Cardiac muscle cell (in vitro differentiated cells and primary cell): Measurements from ENCODE around the gene SH3D21. TPM values are rescaled to one million over a fixed set of nuclear protein-coding genes. Genes with fewer than 3 reads are reported as not detected.

Experiments used
- DNase-seq, 2 donors: peaks; one replicate each; pipeline versions ENCODE4 v3.0.0 to v3.0.0-alpha.2; 2010 to 2017; ENCODE audit warnings: low read depth in 1 of 2, low spot score in 1 of 2
- H3K27ac ChIP-seq: fragments of 200-600 bp; sonication (generic); 2 replicates; pipeline ENCODE4 v1.5.1; 2016
- H3K27me3 ChIP-seq: fragments of 200-600 bp; sonication (generic); 2 replicates; pipeline ENCODE4 v1.6.0; 2016; ENCODE audit warnings: control low read depth
- H3K36me3 ChIP-seq: fragments of 200-600 bp; sonication (generic); 2 replicates; pipeline ENCODE4 v1.5.1; 2016; ENCODE audit warnings: control low read depth
- H3K4me1 ChIP-seq: fragments of 200-600 bp; sonication (generic); 2 replicates; pipeline ENCODE4 v1.8.1; 2017; ENCODE audit warnings: low read depth, mild to moderate bottlenecking, mixed run types
- H3K4me3 ChIP-seq: fragments of 200-600 bp; sonication (generic); 2 replicates; pipeline ENCODE4 v1.5.1; 2016; ENCODE audit warnings: mild to moderate bottlenecking
- H3K9me3 ChIP-seq: fragments of 200-600 bp; sonication (generic); 2 replicates; pipeline ENCODE4 v1.5.1; 2017; ENCODE audit warnings: low read depth, mild to moderate bottlenecking, control low read depth
- CTCF ChIP-seq: IDR thresholded peaks from 2 replicates; pipeline ENCODE4 v1.5.1; 2012; ENCODE audit warnings: low read depth, mild to moderate bottlenecking, low read length
- polyA plus RNA-seq: library from polyadenylated mRNA; unstranded; fragments of >200 nt; fragmentation: Nextera tagmentation; extraction: Ambion mirVana; gene quantifications from 2 replicates; pipeline ENCODE4 v1.2.1, GENCODE V29; 2016
- total RNA-seq: library from RNA; depleted of rRNA; stranded (reverse); fragments of >200 nt; gene quantifications from 2 replicates; pipeline ENCODE4 v1.2.3, GENCODE V29; 2016

Gene SH3D21
- total and polyA plus RNA-seq, 2 experiments from 2014 or later, result 13.5 to 44.0 TPM

GRCh38 chr1:36342426-36343185 lies 36.4 kb downstream of the SH3D21 start:
- peak in 1 of 2 donors; percentile 73 for DNase-seq

GRCh38 chr1:36343651-36344394 lies 37.7 kb downstream of the SH3D21 start:
- Histone ChIP-seq H3K27me3 (no peaks in the 10 kb centered on the region), H3K9me3 (no peaks in the 10 kb centered on the region), H3K36me3 (peaks cover 9% of the 10 kb centered on the region), H3K4me3 (no peak overlapping the region), H3K27ac (no peak overlapping the region), H3K4me1 (no peaks in the 10 kb centered on the region)
- no peak for TF ChIP-seq CTCF
- no peak for DNase-seq

More at GRCh38 chr1:36342426-36343185, 36.4 kb downstream of the SH3D21 start:
- Histone ChIP-seq H3K9me3 (no peaks in the 10 kb centered on the region), H3K27me3 (no peaks in the 10 kb centered on the region), H3K4me3 (no peak overlapping the region), H3K4me1 (no peaks in the 10 kb centered on the region), H3K27ac (no peak overlapping the region), H3K36me3 (no peaks in the 10 kb centered on the region)
- TF ChIP-seq CTCF, result peak; percentile 75

- TF ChIP-seq CTCF, result no peak
- no peak for DNase-seq
- Histone ChIP-seq H3K36me3 (peaks cover 9% of the 10 kb centered on the region), H3K4me1 (no peaks in the 10 kb centered on the region), H3K27ac (no peak overlapping the region), H3K4me3 (no peak overlapping the region), H3K27me3 (no peaks in the 10 kb centered on the region), H3K9me3 (no peaks in the 10 kb centered on the region)
Observed at GRCh38 chr1:36344395-36344680, 38.2 kb downstream of the SH3D21 start.

- no peaks in the 10 kb centered on the region for H3K4me1 ChIP-seq
- H3K36me3 ChIP-seq, result peaks cover 9% of the 10 kb centered on the region
- no peak overlapping the region for H3K4me3 ChIP-seq
- no peak for DNase-seq
- H3K27ac ChIP-seq, result no peak overlapping the region
- H3K27me3 ChIP-seq, result no peaks in the 10 kb centered on the region
- no peaks in the 10 kb centered on the region for H3K9me3 ChIP-seq
- TF ChIP-seq CTCF, result no peak
Observed at GRCh38 chr1:36345353-36345752, 39.2 kb downstream of the SH3D21 start.

GRCh38 chr1:36346741-36347370 lies 40.7 kb downstream of the SH3D21 start:
- no peak for TF ChIP-seq CTCF
- H3K4me3 ChIP-seq, result no peak overlapping the region
- DNase-seq, result no peak
- H3K27me3 ChIP-seq, result no peaks in the 10 kb centered on the region
- peaks cover 12% of the 10 kb centered on the region for H3K36me3 ChIP-seq
- H3K4me1 ChIP-seq, result no peaks in the 10 kb centered on the region
- no peaks in the 10 kb centered on the region for H3K9me3 ChIP-seq
- H3K27ac ChIP-seq, result no peak overlapping the region
